Endothelial cell of umbilical vein (primary cell): ENCODE measurements around the gene NKX2-3. TPM values are rescaled to one million over a fixed set of nuclear protein-coding genes. Genes with fewer than 3 reads are reported as not detected.

Experiments used
- BruUV-seq: library from RNA; stranded (reverse); fragments of 400-500 nt; replicated peaks from 2 replicates; lab custom pipeline; 2021; lab: Mats Ljungman, UMichigan
- CTCF ChIA-PET: fragments of 300-600, 350-600 bp; sonication (Branson Sonifier 250); formaldehyde crosslinking; loops from one replicate; lab custom pipeline; 2021; ENCODE audit warnings: antibody characterized with exemption, inconsistent platforms; lab: Charles Lee
- POLR2A ChIA-PET: fragments of 300-600, 350-600 bp; sonication (Branson Sonifier 250); formaldehyde crosslinking; loops from one replicate; lab custom pipeline; 2021; ENCODE audit warnings: antibody characterized with exemption, inconsistent platforms; lab: Charles Lee
- DNase-seq: peaks from one replicate; pipeline ENCODE4 v3.0.0-alpha.2; 2011; ENCODE audit warnings: low read depth, low spot score
- FAIRE-seq: peaks from 2 replicates; lab custom pipeline; 2011; peaks lifted over from hg19 to GRCh38; lab: Jason Lieb, UNC
- H2AFZ ChIP-seq: 2 replicates; pipeline ENCODE4 v1.6.0; 2012; ENCODE audit warnings: low read depth, low read length, control low read depth, inconsistent platforms
- H3K27ac ChIP-seq: 2 replicates; pipeline ENCODE4 v1.5.1; 2011; ENCODE audit warnings: low read depth, mild to moderate bottlenecking, control low read depth, low read length, moderate library complexity; ENCODE audit not compliant: insufficient read depth
- H3K27me3 ChIP-seq, 2 experiments: 2 replicates each; pipeline versions ENCODE4 v1.6.0 to v1.6.1; 2011; ENCODE audit warnings: low read length in 2 of 2, mixed read lengths in 1 of 2; ENCODE audit not compliant: control insufficient read depth in 2 of 2, insufficient read depth in 2 of 2
- H3K36me3 ChIP-seq, 2 experiments: 2 replicates in 1 of 2; 3 replicates in 1 of 2; pipeline ENCODE4 v1.5.1; 2011; ENCODE audit warnings: low read length in 2 of 2, mild to moderate bottlenecking in 1 of 2, moderate library complexity in 1 of 2; ENCODE audit not compliant: control insufficient read depth in 2 of 2, insufficient read depth in 2 of 2; ENCODE audit errors: extremely low read depth in 1 of 2
- H3K4me1 ChIP-seq: 3 replicates; pipeline ENCODE4 v1.5.1; 2011; ENCODE audit warnings: mild to moderate bottlenecking, low read length; ENCODE audit not compliant: control insufficient read depth, insufficient read depth; ENCODE audit errors: extremely low read depth
- H3K4me2 ChIP-seq: 2 replicates; pipeline ENCODE4 v1.6.1; 2011; ENCODE audit warnings: low read length, control low read depth, mixed read lengths; ENCODE audit not compliant: insufficient read depth
- H3K4me3 ChIP-seq, 3 experiments: fragments of 200-600 bp in 1 of 3; sonication (generic), shearing (Covaris generic) in 1 of 3; replicated peaks in 1 of 3; 2 replicates each; pipeline ENCODE4 v1.5.1; 2011 to 2016; ENCODE audit warnings: control low read depth in 3 of 3, low read length in 3 of 3, mild to moderate bottlenecking in 2 of 3, inconsistent platforms in 1 of 3, low read depth in 1 of 3, moderate library complexity in 1 of 3; ENCODE audit not compliant: insufficient read depth in 1 of 3
- H3K79me2 ChIP-seq: 2 replicates; pipeline ENCODE4 v1.6.0; 2012; ENCODE audit warnings: low read length, inconsistent platforms; ENCODE audit not compliant: control insufficient read depth, insufficient read depth
- H3K9ac ChIP-seq: replicated peaks from 2 replicates; pipeline ENCODE3; 2011; ENCODE audit warnings: low read length, control low read depth; ENCODE audit not compliant: insufficient read depth; ENCODE audit errors: extremely low read depth
- H3K9me1 ChIP-seq: replicated peaks from 3 replicates; pipeline ENCODE4 v1.6.0; 2011; ENCODE audit warnings: mild to moderate bottlenecking, low read length; ENCODE audit not compliant: control insufficient read depth, insufficient read depth; ENCODE audit errors: extremely low read depth
- H3K9me3 ChIP-seq: replicated peaks from 2 replicates; pipeline ENCODE4 v1.5.1; 2012; ENCODE audit warnings: low read length, inconsistent platforms; ENCODE audit not compliant: control insufficient read depth, insufficient read depth
- H4K20me1 ChIP-seq: replicated peaks from 2 replicates; pipeline ENCODE3; 2011; ENCODE audit warnings: mild to moderate bottlenecking, low read length; ENCODE audit not compliant: control insufficient read depth, insufficient read depth; ENCODE audit errors: extremely low read depth
- CTCF ChIP-seq, 2 donors: IDR thresholded peaks; 1 replicate in 1 of 2; 2 replicates in 1 of 2; pipeline ENCODE4 v1.5.1; 2011; ENCODE audit warnings: low read length in 2 of 2, mild to moderate bottlenecking in 2 of 2, moderate library complexity in 2 of 2, control low read depth in 1 of 2, inconsistent platforms in 1 of 2, low read depth in 1 of 2; ENCODE audit not compliant: insufficient read depth in 1 of 2; ENCODE audit errors: extremely low read depth in 1 of 2
- EZH2 ChIP-seq: IDR thresholded peaks from 2 replicates; pipeline ENCODE4 v1.6.1; 2012; ENCODE audit warnings: borderline replicate concordance, low read depth, mild to moderate bottlenecking, moderate library complexity, low read length, inconsistent platforms; ENCODE audit not compliant: severe bottlenecking
- POLR2AphosphoS5 ChIP-seq: IDR thresholded peaks from 2 replicates; pipeline ENCODE4 v1.6.1; 2012; ENCODE audit warnings: low read depth, mild to moderate bottlenecking, control low read depth, low read length, moderate library complexity; ENCODE audit not compliant: insufficient read depth
- dilution Hi-C: fragments of 300-500 bp; cut with MboI; formaldehyde crosslinking; loops from one replicate; pipeline ENCODE4 v1.15.0; 2019; ENCODE audit warnings: low sequenced_read_pairs; ENCODE audit not compliant: extremely low pct_ligation_motif_present
- intact Hi-C: fragments of 100-400 bp; cut with micrococcal nuclease; formaldehyde crosslinking; loops from one replicate; pipeline ENCODE4 v1.10.0; 2022
- polyA plus RNA-seq, 4 experiments: library from polyadenylated mRNA; depleted of rRNA in 3 of 4; stranded (reverse) in 3 of 4; unstranded in 1 of 4; fragments of >200 nt; gene quantifications; 2 replicates each; pipeline versions ENCODE4 v1.2.1 to v1.2.3, GENCODE V29; 2011 to 2012; ENCODE audit warnings: missing spikeins in 1 of 4
- total RNA-seq: library from RNA; stranded (reverse); gene quantifications from 2 replicates; pipeline ENCODE4 v1.2.3, GENCODE V29; 2021

NKX2-3 gene
- total and polyA plus RNA-seq, 2 donors (not counting 3 experiments of a cell fraction or from before 2014, with no cell fraction given): not detected

GRCh38 chr10:99533496-99534449, 1.0 kb downstream of the NKX2-3 start:
- H3K27ac ChIP-seq: no peak overlapping the region
- no peak overlapping the region for H3K9ac ChIP-seq
- no peaks in the 10 kb centered on the region for H3K79me2 ChIP-seq
- dilution Hi-C loops: no loop called here
- no TSS peak for BruUV-seq
- intact Hi-C loops: loop anchor here (2.0 kb wide), 1 partner anchor 67 kb away; no protein-coding TSS in a partner anchor
- no peaks in the 10 kb centered on the region for H3K4me1 ChIP-seq
- no peaks in the 10 kb centered on the region for H3K9me3 ChIP-seq
- H3K9me1 ChIP-seq: no peaks in the 10 kb centered on the region
- H3K4me3 ChIP-seq: no peak overlapping the region
- no peaks in the 10 kb centered on the region for H3K36me3 ChIP-seq
- FAIRE-seq (no peak), DNase-seq (no peak)
- POLR2A ChIA-PET: no interaction called here
- H2AFZ ChIP-seq: no peak overlapping the region
- H4K20me1 ChIP-seq: no peaks in the 10 kb centered on the region
- H3K4me2 ChIP-seq: no peak overlapping the region
- CTCF ChIA-PET: interaction anchor here (5.8 kb wide), 1 partner anchor 98 kb away, joined by 41 read pairs; no protein-coding TSS in a partner anchor
- H3K27me3 ChIP-seq: peaks cover 93 to 97% of the 10 kb centered on the region in 2 experiments
- peak; percentile 52 for TF ChIP-seq EZH2
- TF ChIP-seq CTCF (IDR thresholded peaks at IDR 0.05; ENCODE audit: extremely low read depth in 1 of 2, insufficient read depth in 1 of 2, low read depth in 1 of 2, low read length in 2 of 2): no peak
- no peak for TF ChIP-seq POLR2AphosphoS5
